MCF 10A (cell line): ENCODE results near the gene THAP9. TPM values are rescaled to one million over a fixed set of nuclear protein-coding genes. Genes with fewer than 3 reads are reported as not detected.

Experiments
- BruUV-seq: library from RNA; stranded (reverse); fragments of 400-500 nt; replicated peaks from 2 replicates; lab custom pipeline; 2021; lab: Mats Ljungman, UMichigan
- CTCF ChIA-PET: fragments of 300-600 bp; sonication (Branson Sonifier 250); formaldehyde crosslinking; extraction: SDS; loops from one replicate; lab custom pipeline; 2021; ENCODE audit warnings: antibody characterized with exemption, inconsistent platforms; lab: Yijun Ruan, JAX
- POLR2A ChIA-PET: fragments of 300-600, 350-650 bp; sonication (Branson Sonifier 250); formaldehyde crosslinking; extraction: SDS; loops from one replicate; lab custom pipeline; 2020; ENCODE audit warnings: antibody characterized with exemption, inconsistent platforms; lab: Yijun Ruan, JAX
- DNase-seq: peaks from one replicate; pipeline ENCODE4 v3.0.0-alpha.2; 2018; ENCODE audit not compliant: unreplicated experiment
- H3K27ac Mint-ChIP-seq: one replicate; pipeline ENCODE4 v1.8.0; 2022; ENCODE audit warnings: mild to moderate bottlenecking, low read depth, mixed read lengths; ENCODE audit not compliant: unreplicated experiment
- H3K27me3 Mint-ChIP-seq: one replicate; pipeline ENCODE4 v1.8.0; 2022; ENCODE audit warnings: mixed read lengths; ENCODE audit not compliant: insufficient read depth, unreplicated experiment
- H3K36me3 Mint-ChIP-seq: one replicate; pipeline ENCODE4 v1.8.0; 2022; ENCODE audit warnings: mild to moderate bottlenecking, moderate library complexity, mixed read lengths; ENCODE audit not compliant: insufficient read depth, unreplicated experiment
- H3K4me1 Mint-ChIP-seq: one replicate; pipeline ENCODE4 v1.8.0; 2022; ENCODE audit warnings: mixed read lengths; ENCODE audit not compliant: insufficient read depth, unreplicated experiment
- H3K4me3 Mint-ChIP-seq: one replicate; pipeline ENCODE4 v1.8.0; 2022; ENCODE audit warnings: mild to moderate bottlenecking, moderate library complexity, mixed read lengths; ENCODE audit not compliant: unreplicated experiment
- H3K9me3 Mint-ChIP-seq: one replicate; pipeline ENCODE4 v1.8.0; 2022; ENCODE audit warnings: mixed read lengths; ENCODE audit not compliant: unreplicated experiment
- intact Hi-C: fragments of 100-400 bp; cut with micrococcal nuclease; formaldehyde crosslinking; loops from 2 replicates; pipeline ENCODE4 v1.14.1; 2022
- total RNA-seq: library from RNA; stranded (reverse); gene quantifications from 2 replicates; pipeline ENCODE4 v1.2.3, GENCODE V29; 2022
- TF ChIP-seq, protein P1 (sequence below): fragments of 200-600 bp; IDR thresholded peaks from one replicate; pipeline ENCODE4 v1.8.0; 2022; ENCODE audit warnings: antibody characterized with exemption, mild to moderate bottlenecking; ENCODE audit not compliant: unreplicated experiment

THAP9 gene
- total RNA-seq, 1 experiment from 2014 or later: 4.0 TPM

DNA sequence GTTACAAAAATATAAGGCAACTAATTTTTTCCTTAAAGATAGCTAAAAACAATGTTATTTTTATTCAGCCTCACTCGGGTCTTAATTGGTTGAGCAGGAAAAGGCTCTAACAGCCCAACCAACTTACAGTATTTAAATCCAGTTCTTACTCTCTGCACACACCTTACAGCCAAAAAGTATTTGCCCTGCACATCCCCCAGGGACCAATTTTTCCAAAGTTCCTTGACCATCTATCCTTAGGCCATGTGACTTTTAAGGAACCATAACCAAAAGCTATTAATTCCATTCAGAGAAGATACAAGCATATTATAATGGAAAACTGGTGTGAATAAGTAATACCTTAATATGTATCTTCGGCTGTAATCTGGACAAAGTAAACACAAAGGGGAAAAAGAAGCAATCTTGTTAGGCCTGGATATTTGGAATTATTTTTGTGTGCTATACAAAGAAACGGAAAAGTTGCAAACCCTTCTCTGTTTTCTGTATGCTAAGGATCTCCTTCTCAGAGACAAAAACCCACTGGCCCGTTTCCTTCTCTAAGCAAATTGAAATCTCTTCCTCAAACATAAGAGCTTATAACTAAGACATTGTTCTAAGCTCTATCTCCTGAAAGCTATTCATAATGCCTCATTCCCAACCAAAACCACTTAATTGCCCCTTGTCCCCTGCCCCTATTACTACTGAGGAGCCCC, 1.0 kb upstream of the THAP9 start:
- H3K27me3 Mint-ChIP-seq: no peaks in the 10 kb centered on the region
- intact Hi-C loops: loop anchor here (1.0 to 5.0 kb wide), 3 partner anchors 8 to 383 kb away; partner anchors contain the start of genes COQ2 and SEC31A
- POLR2A ChIA-PET: interaction anchor here (0.6 to 7.5 kb wide), 27 partner anchors 12 to 586 kb away, joined by 3 to 327 read pairs (median 4); partner anchors contain the start of genes COPS4, COQ2, HNRNPD and HNRNPDL
- peaks cover 31% of the 10 kb centered on the region for H3K36me3 Mint-ChIP-seq
- no TSS peak for BruUV-seq
- H3K4me3 Mint-ChIP-seq: no peak overlapping the region
- no peak for DNase-seq
- H3K9me3 Mint-ChIP-seq: no peaks in the 10 kb centered on the region
- H3K27ac Mint-ChIP-seq: no peak overlapping the region
- TF ChIP-seq, protein P1, sequence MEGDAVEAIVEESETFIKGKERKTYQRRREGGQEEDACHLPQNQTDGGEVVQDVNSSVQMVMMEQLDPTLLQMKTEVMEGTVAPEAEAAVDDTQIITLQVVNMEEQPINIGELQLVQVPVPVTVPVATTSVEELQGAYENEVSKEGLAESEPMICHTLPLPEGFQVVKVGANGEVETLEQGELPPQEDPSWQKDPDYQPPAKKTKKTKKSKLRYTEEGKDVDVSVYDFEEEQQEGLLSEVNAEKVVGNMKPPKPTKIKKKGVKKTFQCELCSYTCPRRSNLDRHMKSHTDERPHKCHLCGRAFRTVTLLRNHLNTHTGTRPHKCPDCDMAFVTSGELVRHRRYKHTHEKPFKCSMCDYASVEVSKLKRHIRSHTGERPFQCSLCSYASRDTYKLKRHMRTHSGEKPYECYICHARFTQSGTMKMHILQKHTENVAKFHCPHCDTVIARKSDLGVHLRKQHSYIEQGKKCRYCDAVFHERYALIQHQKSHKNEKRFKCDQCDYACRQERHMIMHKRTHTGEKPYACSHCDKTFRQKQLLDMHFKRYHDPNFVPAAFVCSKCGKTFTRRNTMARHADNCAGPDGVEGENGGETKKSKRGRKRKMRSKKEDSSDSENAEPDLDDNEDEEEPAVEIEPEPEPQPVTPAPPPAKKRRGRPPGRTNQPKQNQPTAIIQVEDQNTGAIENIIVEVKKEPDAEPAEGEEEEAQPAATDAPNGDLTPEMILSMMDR: no peak
- peaks cover 8% of the 10 kb centered on the region for H3K4me1 Mint-ChIP-seq
- CTCF ChIA-PET: interaction anchor here (0.6 to 2.4 kb wide), 13 partner anchors 8 to 530 kb away, joined by 3 to 8 read pairs (median 3); partner anchors contain the start of gene COPS4

DNA sequence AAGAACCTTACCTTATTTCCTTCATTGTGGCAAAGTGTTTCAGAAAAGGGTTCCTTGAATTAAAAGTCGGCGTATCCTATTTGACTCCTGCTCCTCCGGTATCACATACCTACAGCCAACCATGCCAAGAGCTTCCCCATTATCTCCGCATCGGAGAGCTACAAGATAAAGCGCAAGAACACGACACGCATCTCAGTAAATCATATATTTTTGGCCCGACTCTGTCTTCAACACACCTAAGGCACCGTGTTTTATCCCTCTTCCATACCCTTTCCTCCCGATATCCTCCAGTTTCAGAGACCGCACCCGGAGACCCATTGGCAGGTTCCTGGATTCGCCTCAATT, 497 bp upstream of the THAP9 start:
- Mint-ChIP-seq H3K9me3 (no peaks in the 10 kb centered on the region), H3K4me1 (peaks cover 5% of the 10 kb centered on the region), H3K36me3 (peaks cover 26% of the 10 kb centered on the region), H3K4me3 (no peak overlapping the region), H3K27me3 (no peaks in the 10 kb centered on the region), H3K27ac (no peak overlapping the region)
- BruUV-seq: TSS peak; percentile 59
- intact Hi-C loops: loop anchor here (1.0 to 5.0 kb wide), 3 partner anchors 9 to 382 kb away; partner anchors contain the start of genes COQ2 and SEC31A
- no peak for DNase-seq
- TF ChIP-seq, protein P1: no peak
- POLR2A ChIA-PET: interaction anchor here (0.6 to 7.5 kb wide), 32 partner anchors 13 to 586 kb away, joined by 3 to 327 read pairs (median 4); partner anchors contain the start of genes COPS4, COQ2, HNRNPD and HNRNPDL
- CTCF ChIA-PET: interaction anchor here (0.8 to 2.4 kb wide), 8 partner anchors 8 to 531 kb away, joined by 3 to 6 read pairs (median 4); no protein-coding TSS in a partner anchor

DNA sequence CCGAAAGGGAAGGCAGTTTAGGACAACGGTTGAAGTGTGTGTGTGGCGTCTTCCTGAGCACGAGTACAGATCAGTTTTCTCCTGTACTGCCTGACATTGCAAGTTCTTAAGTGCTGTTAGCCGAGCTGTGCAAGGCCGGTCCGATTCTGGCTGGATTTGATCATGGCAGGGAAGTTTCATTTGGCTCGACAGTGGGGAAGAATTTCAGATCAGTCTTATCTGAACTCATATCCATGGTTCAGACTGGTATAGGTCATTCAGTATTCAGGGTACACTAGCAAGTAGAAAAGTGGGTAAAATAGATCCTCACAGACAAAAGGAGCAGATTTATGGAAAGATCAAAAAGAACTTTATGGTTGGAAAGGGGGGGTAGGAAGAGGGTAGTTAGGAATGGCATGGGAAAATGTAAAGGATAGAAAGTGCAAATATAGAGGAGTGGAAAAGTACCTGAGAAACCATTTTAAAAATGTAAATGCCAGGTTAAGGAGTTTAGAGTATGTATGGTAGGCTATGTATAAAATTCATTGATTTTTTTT, 716 bp downstream of the THAP9 start:
- no peak overlapping the region for H3K27ac Mint-ChIP-seq
- H3K4me3 Mint-ChIP-seq: no peak overlapping the region
- peaks cover 18% of the 10 kb centered on the region for H3K36me3 Mint-ChIP-seq
- no peaks in the 10 kb centered on the region for H3K9me3 Mint-ChIP-seq
- CTCF ChIA-PET: interaction anchor here (0.6 kb wide), 1 partner anchor 12 kb away, joined by 6 read pairs; no protein-coding TSS in a partner anchor
- H3K4me1 Mint-ChIP-seq: peaks cover 12% of the 10 kb centered on the region
- DNase-seq: no peak
- intact Hi-C loops: loop anchor here (5.0 kb wide), 1 partner anchor 381 kb away; the partner anchor contains the start of gene COQ2
- TF ChIP-seq, protein P1: no peak
- no peaks in the 10 kb centered on the region for H3K27me3 Mint-ChIP-seq
- TSS peak; percentile 80 for BruUV-seq
- POLR2A ChIA-PET: interaction anchor here (0.6 to 7.5 kb wide), 24 partner anchors 11 to 529 kb away, joined by 3 to 327 read pairs (median 6); partner anchors contain the start of genes COPS4, COQ2, HNRNPD and HNRNPDL

DNA sequence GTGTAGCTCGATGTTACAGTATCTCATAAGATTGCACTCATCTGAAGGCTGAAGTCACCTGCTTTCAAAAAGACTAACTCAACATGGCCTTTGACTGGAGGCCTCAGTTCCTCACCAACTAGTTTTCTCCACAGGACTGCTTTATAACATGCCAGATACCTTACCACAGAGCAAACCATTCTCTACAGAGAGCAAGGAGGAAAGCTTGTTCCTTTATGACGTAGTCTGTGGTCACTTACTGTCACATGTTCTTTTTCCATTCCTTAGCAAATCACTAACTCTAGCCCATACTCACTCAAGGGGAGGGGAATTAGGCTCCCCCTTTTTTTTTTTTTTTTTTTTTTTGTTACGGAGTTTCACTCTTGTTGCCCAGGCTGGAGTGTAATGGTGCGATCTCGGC, 3.2 kb downstream of the THAP9 start:
- BruUV-seq: no TSS peak
- TF ChIP-seq, protein P1: no peak
- intact Hi-C loops: loop anchor here (5.0 kb wide), 1 partner anchor 379 kb away; the partner anchor contains the start of gene COQ2
- no peak overlapping the region for H3K27ac Mint-ChIP-seq
- H3K27me3 Mint-ChIP-seq: no peaks in the 10 kb centered on the region
- no peak overlapping the region for H3K4me3 Mint-ChIP-seq
- POLR2A ChIA-PET: interaction anchor here (1.8 to 7.5 kb wide), 2 partner anchors 107 to 131 kb away, joined by 6 to 168 read pairs; partner anchors contain the start of genes COPS4 and LIN54
- DNase-seq: no peak
- H3K4me1 Mint-ChIP-seq: peaks cover 7% of the 10 kb centered on the region
- CTCF ChIA-PET: no interaction called here
- peaks cover 7% of the 10 kb centered on the region for H3K36me3 Mint-ChIP-seq
- no peaks in the 10 kb centered on the region for H3K9me3 Mint-ChIP-seq
